HG03460 (cell line): Measurements from ENCODE around the gene PLRG1.

Source experiments
- ATAC-seq: cut with Tn5 transposase; IDR thresholded peaks from one replicate; pipeline ENCODE4 v1.9.1; 2021; ENCODE audit not compliant: unreplicated experiment

The PLRG1 gene

GRCh38 chr4:154574311-154574710 lies 24.1 kb upstream of the PLRG1 start:
- no peak for ATAC-seq

- no peak for ATAC-seq
Measured at GRCh38 chr4:154573190-154573870, 23.1 kb upstream of the PLRG1 start.

- ATAC-seq: no peak
Measured at GRCh38 chr4:154569584-154569983, 19.4 kb upstream of the PLRG1 start.

GRCh38 chr4:154569028-154569427 lies 18.8 kb upstream of the PLRG1 start:
- no peak for ATAC-seq

GRCh38 chr4:154566639-154567204 lies 16.5 kb upstream of the PLRG1 start:
- ATAC-seq: no peak

GRCh38 chr4:154565704-154566103 lies 15.5 kb upstream of the PLRG1 start:
- ATAC-seq: no peak

- ATAC-seq: no peak
Measured at GRCh38 chr4:154564311-154564710, 14.1 kb upstream of the PLRG1 start.

- no peak for ATAC-seq
Measured at GRCh38 chr4:154562697-154563254, 12.6 kb upstream of the PLRG1 start, which contains the start of gene FGB. Gene FGB (plus strand): TSS chr4:154563011. CDS start chr4:154563019, 8 bp downstream.

GRCh38 chr4:154560824-154561231 lies 10.6 kb upstream of the PLRG1 start:
- ATAC-seq: no peak

GRCh38 chr4:154560419-154560801 lies 10.2 kb upstream of the PLRG1 start:
- ATAC-seq: no peak

GRCh38 chr4:154559494-154560418 lies 9.6 kb upstream of the PLRG1 start:
- peak; percentile 80 for ATAC-seq

- peak; percentile 14 for ATAC-seq
Measured at GRCh38 chr4:154559141-154559493, 8.9 kb upstream of the PLRG1 start.

GRCh38 chr4:154551872-154552686 lies 1.9 kb upstream of the PLRG1 start:
- ATAC-seq: peak; percentile 49

GRCh38 chr4:154545689-154546088 lies 4.5 kb downstream of the PLRG1 start:
- no peak for ATAC-seq

- no peak for ATAC-seq
Measured at GRCh38 chr4:154542271-154542879, 7.8 kb downstream of the PLRG1 start.

- no peak for ATAC-seq
Measured at GRCh38 chr4:154534296-154534695, 15.9 kb downstream of the PLRG1 start.

- no peak for ATAC-seq
Measured at GRCh38 chr4:154529728-154530519, 20.3 kb downstream of the PLRG1 start.

- ATAC-seq: no peak
Measured at GRCh38 chr4:154528869-154529268, 21.3 kb downstream of the PLRG1 start.

GRCh38 chr4:154527308-154527707 lies 22.9 kb downstream of the PLRG1 start:
- no peak for ATAC-seq
